ENCODE measurements around the gene NOL12.
"Not testable (repeated sequence)": the region's sequence is repeated elsewhere in the genome, so short reads cannot be mapped to it uniquely, and the experiment has no call there.

Gene NOL12

GRCh38 chr22:37710675-37711074 lies 24.5 kb downstream of the NOL12 start:
- no peak for DNase-seq (ENCODE audit: low read depth in 2 of 3, low spot score in 1 of 3)

GRCh38 chr22:37711490-37711889 lies 25.3 kb downstream of the NOL12 start:
- DNase-seq (ENCODE audit: low read depth in 2 of 3, low spot score in 1 of 3): no peak

GRCh38 chr22:37713761-37714160 lies 27.6 kb downstream of the NOL12 start:
- DNase-seq (ENCODE audit: low read depth in 2 of 3, low spot score in 1 of 3): no peak

DNA sequence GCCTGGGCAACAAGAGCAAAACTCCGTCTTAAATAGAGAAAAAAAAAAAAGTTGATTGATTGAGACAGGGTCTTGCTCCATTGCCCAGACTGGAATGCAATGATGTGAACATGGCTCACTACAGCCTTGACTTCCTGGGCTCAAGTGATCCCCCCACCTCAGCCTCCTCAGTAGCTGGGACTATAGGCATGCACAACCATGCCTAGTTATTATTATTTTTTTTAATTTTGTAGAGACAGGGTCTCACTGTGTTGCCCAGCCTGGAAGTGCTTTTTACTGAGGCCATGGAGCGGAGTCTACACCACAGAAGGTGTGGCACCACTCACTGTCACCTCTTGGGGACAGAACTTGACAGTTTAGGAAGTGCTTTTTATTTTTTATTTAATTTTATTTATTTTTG lies 28.5 kb downstream of the NOL12 start:
- DNase-seq (ENCODE audit: low read depth in 2 of 3, low spot score in 1 of 3): no peak

- no peak for DNase-seq (ENCODE audit: low read depth in 2 of 3, low spot score in 1 of 3)
Observed at GRCh38 chr22:37715760-37716159, 29.6 kb downstream of the NOL12 start.

- DNase-seq (ENCODE audit: low read depth in 2 of 3, low spot score in 1 of 3): no peak
Observed at GRCh38 chr22:37716708-37717107, 30.6 kb downstream of the NOL12 start.

DNA sequence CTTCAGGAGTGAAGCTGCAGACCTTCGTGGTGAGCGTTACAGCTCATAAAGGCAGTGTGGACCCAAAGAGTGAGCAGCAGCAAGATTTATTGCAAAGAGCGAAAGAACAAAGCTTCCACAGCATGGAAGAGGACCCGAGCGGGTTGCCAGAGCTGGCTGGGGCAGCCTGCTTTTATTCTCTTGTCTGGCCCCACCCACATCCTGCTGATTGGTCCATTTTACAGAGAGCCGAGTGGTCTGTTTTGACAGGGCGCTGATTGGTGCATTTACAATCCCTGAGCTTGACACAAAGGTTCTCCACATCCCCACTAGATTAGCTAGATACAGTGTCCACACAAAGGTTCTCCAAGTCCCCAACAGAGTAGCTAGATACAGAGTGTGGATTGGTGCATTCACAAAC lies 31.1 kb downstream of the NOL12 start:
- not testable (repeated sequence) for DNase-seq (ENCODE audit: low read depth in 2 of 3, low spot score in 1 of 3)

DNA sequence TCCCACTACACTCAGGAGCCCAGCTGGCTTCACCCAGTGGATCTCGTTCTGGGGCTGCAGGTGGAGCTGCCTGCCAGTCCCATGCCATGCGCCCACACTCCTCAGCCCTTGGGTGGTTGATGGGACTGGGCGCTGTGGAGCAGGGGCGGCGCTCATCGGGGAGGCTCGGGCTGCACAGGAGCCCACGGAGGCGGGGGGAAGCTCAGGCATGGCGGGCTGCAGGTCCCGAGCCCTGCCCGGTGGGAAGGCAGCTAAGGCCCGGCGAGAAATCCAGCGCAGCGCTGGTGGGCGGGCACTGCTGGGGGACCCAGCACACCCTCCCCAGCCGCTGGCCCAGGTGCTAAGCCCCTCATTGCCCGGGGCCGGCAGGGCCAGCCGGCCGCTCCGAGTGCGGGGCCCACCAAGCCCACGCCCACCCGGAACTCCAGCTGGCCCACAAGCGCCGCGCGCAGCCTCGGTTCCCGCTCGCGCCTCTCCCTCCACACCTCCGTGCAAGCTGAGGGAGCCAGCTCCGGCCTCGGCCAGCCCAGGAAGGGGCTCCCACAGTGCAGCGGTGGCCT lies 31.7 kb downstream of the NOL12 start:
- DNase-seq (ENCODE audit: low read depth in 2 of 3, low spot score in 1 of 3): not testable (repeated sequence)

DNA sequence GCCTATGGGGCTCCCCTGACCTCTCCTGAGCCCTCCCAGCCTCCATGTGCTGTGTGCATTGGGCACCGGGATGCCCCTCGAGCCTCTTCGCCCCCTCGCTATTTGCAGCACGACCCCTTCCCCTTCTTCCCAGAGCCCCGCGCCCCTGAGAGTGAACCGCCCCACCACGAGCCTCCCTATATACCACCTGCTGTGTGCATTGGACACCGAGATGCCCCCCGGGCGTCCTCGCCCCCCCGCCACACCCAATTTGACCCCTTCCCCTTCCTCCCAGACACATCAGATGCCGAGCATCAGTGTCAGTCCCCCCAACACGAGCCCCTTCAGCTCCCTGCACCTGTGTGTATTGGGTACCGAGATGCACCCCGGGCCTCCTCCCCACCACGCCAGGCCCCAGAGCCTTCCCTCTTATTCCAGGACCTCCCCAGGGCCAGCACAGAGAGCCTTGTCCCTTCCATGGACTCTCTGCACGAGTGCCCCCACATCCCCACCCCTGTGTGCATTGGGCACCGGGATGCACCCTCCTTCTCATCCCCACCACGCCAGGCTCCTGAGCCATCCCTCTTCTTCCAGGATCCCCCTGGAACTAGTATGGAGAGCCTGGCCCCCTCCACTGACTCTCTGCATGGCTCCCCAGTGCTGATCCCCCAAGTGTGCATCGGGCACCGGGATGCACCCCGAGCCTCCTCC lies 39.6 kb downstream of the NOL12 start:
- DNase-seq (ENCODE audit: low read depth in 2 of 3, low spot score in 1 of 3): no peak

DNA sequence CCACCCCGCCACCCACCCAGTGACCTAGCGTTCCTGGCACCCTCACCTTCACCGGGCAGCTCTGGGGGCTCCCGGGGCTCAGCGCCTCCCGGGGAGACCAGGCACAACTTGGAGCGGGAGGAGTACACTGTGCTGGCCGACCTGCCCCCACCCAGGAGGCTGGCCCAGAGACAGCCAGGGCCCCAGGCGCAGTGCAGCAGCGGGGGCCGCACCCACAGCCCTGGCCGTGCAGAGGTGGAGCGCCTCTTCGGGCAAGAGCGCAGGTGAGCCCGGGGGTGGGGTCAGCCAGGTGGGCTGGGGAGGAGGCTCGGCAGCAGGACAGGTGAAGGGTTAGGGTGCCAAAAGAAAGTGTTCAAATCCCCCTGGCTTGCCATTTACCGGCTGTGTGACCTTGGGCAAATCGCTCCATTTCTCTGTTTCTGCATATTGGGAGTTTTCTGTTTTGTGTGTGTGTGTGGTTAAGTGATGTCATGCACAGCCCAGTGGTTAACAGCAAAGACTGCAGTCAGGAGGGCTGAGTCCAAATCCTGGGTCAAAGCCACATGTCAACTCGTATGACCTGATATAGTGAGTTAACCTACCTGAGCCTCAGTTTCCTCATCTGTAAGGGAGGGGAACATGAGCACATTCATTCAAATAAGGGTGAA lies 40.2 kb downstream of the NOL12 start:
- DNase-seq (ENCODE audit: low read depth in 2 of 3, low spot score in 1 of 3): no peak

DNA sequence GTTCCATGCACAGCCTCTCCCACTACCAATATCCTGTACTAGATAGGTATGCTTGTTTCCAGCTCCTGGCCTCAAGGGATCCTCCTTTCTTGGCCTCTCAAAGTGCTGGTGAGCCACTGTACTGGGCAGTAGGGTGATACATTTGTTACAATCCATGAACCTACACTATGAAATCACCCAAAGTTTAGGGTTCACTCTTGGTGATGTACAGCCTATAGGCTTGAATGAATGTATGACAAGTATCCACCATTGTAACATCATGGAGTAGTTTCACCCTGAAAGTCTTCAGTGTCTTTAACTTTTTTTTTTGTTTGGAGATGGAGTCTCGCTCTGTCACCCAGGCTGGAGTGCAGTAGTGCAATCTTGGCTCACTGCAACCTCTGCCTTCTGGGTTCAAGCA lies 42.5 kb downstream of the NOL12 start:
- DNase-seq (ENCODE audit: low read depth in 2 of 3, low spot score in 1 of 3): no peak

DNA sequence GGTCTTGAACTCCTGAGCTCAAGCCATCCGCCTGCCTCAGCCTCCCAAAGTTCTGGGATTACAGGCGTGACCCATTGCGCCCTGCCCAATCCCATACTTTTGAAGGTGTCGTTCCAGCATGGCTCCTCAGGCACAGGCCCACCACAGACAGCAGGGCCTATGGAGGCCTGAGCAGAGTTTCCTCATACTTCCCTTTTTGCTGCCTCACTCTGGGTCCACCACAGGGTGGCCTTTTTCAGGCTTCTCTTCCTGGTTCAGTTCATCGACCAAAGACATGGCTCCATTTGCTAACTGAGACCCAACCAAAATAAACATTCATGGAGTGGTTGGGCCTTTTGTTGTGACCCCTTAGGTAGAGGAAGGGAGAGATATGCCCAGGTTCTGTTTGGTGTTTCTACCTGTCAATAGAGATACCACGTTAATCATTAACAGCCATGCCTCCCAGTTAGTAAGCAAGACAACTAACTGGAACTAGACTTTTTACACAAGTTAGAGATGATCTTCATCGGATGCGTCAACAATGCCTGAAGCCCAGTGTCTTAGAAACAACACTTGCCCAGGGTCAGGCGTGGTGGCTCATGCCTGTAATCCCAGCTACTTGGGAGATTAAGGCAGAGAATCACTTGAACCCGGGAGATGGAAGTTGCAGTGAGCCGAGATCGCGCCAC lies 45.8 kb downstream of the NOL12 start:
- no peak for DNase-seq (ENCODE audit: low read depth in 2 of 3, low spot score in 1 of 3)

GRCh38 chr22:37732699-37733607 lies 46.8 kb downstream of the NOL12 start:
- no peak for DNase-seq (ENCODE audit: low read depth in 2 of 3, low spot score in 1 of 3)

GRCh38 chr22:37733625-37734401 lies 47.7 kb downstream of the NOL12 start:
- DNase-seq (ENCODE audit: low read depth in 2 of 3, low spot score in 1 of 3): no peak

- DNase-seq (ENCODE audit: low read depth in 2 of 3, low spot score in 1 of 3): no peak
Observed at GRCh38 chr22:37734402-37734700, 48.2 kb downstream of the NOL12 start.

GRCh38 chr22:37734964-37735451 lies 48.9 kb downstream of the NOL12 start:
- no peak for DNase-seq (ENCODE audit: low read depth in 2 of 3, low spot score in 1 of 3)

- no peak for DNase-seq (ENCODE audit: low read depth in 2 of 3, low spot score in 1 of 3)
Observed at GRCh38 chr22:37739035-37739434, 52.9 kb downstream of the NOL12 start.

- no peak for DNase-seq (ENCODE audit: low read depth in 2 of 3, low spot score in 1 of 3)
Observed at GRCh38 chr22:37739611-37740049, 53.5 kb downstream of the NOL12 start.

GRCh38 chr22:37740455-37741311 lies 54.5 kb downstream of the NOL12 start:
- DNase-seq (ENCODE audit: low read depth in 2 of 3, low spot score in 1 of 3): no peak
